ENCODE measurements around the gene GBX2. TPM values are rescaled to one million over a fixed set of nuclear protein-coding genes. Genes with fewer than 3 reads are reported as not detected.

The GBX2 gene
- total and polyA plus RNA-seq, 2 donors (not counting 1 experiment from before 2014, with no cell fraction given) = not detected

DNA sequence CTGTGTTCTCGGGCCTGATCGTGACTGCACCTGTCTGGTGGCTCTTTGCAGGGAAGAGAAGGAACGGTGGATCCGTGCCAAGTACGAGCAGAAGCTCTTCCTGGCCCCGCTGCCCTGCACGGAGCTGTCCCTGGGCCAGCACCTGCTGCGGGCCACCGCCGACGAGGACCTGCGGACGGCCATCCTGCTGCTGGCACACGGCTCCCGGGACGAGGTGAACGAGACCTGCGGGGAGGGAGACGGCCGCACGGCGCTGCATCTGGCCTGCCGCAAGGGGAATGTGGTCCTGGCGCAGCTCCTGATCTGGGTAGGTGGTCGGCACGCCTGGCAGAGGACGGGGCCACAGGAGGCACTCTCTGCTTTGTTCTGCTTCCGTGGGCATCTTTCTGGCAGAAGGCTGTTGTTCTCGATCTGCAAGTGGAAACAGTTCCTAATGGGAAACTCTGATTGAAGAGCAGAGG, 48.0 kb downstream of the GBX2 start:
- ATAC-seq (ENCODE audit: low read depth) (no peak), DNase-seq (no peak)
- ChIA-PET POLR2A (no interaction called here), CTCF (no interaction called here)
- no peak overlapping the region for H2AFZ ChIP-seq (ENCODE audit: insufficient read depth, low read depth, low read length, poor library complexity, severe bottlenecking)
- H3K9ac ChIP-seq (ENCODE audit: low read length) = no peak overlapping the region
- H3K4me1 Mint-ChIP-seq = no peaks in the 10 kb centered on the region
- no peaks in the 10 kb centered on the region for H3K27me3 ChIP-seq (replicated peaks in 1 of 4; ENCODE audit: control extremely low read depth in 1 of 4, control insufficient read depth in 3 of 4, insufficient read depth in 4 of 4, low read length in 3 of 4)
- intact Hi-C loops (cut with micrococcal nuclease) = no loop called here
- H3K79me2 ChIP-seq (ENCODE audit: control insufficient read depth, insufficient read depth, low read length) = no peaks in the 10 kb centered on the region
- no peaks in the 10 kb centered on the region for H3K36me3 ChIP-seq (replicated peaks in 1 of 2; ENCODE audit: control extremely low read depth in 1 of 2, control insufficient read depth in 1 of 2, extremely low read depth in 1 of 2, insufficient read depth in 2 of 2, low read length in 1 of 2)
- peaks cover 11% of the 10 kb centered on the region for H3K27me3 Mint-ChIP-seq
- H3K4me3 ChIP-seq (ENCODE audit: control extremely low read depth in 1 of 5, extremely low read depth in 1 of 5, insufficient read depth in 1 of 5, low read depth in 2 of 5, low read length in 4 of 5) = no peak overlapping the region
- H3K27ac Mint-ChIP-seq = no peak overlapping the region
- H3K27ac ChIP-seq (ENCODE audit: low read length in 2 of 2) = no peak overlapping the region
- H3K4me3 Mint-ChIP-seq = no peak overlapping the region
- H4K20me1 ChIP-seq (ENCODE audit: control insufficient read depth, insufficient read depth, low read length, poor library complexity, severe bottlenecking) = no peaks in the 10 kb centered on the region
- H3K9me3 Mint-ChIP-seq (ENCODE audit: insufficient read depth) = no peaks in the 10 kb centered on the region
- 78% methylated on average over 29 of the region's 29 CpGs for WGBS (ENCODE audit: insufficient coverage)
- H3K4me1 ChIP-seq (ENCODE audit: control insufficient read depth in 2 of 2, insufficient read depth in 2 of 2, low read length in 2 of 2) = no peaks in the 10 kb centered on the region
- peaks cover 0 to 7% (median 0%) of the 10 kb centered on the region in 3 donors for H3K9me3 ChIP-seq (ENCODE audit: control extremely low read depth in 1 of 3, control insufficient read depth in 2 of 3, insufficient read depth in 1 of 3, low read length in 2 of 3)
- no peak overlapping the region for H3K4me2 ChIP-seq (replicated peaks; ENCODE audit: low read depth, low read length, poor library complexity, severe bottlenecking)
- TF ChIP-seq EZH2 (IDR thresholded peaks at IDR 0.05; ENCODE audit: borderline replicate concordance, insufficient read depth, low read depth, low read length, poor library complexity, severe bottlenecking) = no peak
- TF ChIP-seq, protein P1, sequence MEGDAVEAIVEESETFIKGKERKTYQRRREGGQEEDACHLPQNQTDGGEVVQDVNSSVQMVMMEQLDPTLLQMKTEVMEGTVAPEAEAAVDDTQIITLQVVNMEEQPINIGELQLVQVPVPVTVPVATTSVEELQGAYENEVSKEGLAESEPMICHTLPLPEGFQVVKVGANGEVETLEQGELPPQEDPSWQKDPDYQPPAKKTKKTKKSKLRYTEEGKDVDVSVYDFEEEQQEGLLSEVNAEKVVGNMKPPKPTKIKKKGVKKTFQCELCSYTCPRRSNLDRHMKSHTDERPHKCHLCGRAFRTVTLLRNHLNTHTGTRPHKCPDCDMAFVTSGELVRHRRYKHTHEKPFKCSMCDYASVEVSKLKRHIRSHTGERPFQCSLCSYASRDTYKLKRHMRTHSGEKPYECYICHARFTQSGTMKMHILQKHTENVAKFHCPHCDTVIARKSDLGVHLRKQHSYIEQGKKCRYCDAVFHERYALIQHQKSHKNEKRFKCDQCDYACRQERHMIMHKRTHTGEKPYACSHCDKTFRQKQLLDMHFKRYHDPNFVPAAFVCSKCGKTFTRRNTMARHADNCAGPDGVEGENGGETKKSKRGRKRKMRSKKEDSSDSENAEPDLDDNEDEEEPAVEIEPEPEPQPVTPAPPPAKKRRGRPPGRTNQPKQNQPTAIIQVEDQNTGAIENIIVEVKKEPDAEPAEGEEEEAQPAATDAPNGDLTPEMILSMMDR (IDR thresholded peaks at IDR 0.05) = no peak

DNA sequence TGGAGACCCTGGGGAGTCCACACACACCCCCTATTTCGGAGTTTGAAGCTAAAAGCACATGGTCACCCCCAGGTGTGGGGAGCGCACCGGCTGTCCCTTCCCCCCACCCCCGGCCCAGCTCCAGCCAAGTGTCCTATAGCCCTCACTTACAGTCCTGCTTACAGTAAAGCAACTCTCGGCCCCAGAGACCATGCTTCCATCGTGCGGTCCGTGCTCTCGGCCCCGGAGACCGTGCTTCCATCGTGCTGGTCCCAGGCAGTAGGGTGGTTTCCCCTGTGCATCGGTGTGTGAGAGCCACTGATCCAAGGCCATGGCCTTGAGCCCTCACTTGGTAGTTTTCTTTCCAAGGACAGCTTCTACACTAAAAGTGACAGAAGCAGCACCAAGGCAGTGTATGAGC, 48.7 kb downstream of the GBX2 start:
- no peak for ATAC-seq (ENCODE audit: low read depth)
- no peaks in the 10 kb centered on the region for H3K4me1 ChIP-seq (ENCODE audit: control insufficient read depth in 2 of 2, insufficient read depth in 2 of 2, low read length in 2 of 2)
- no peak overlapping the region for H2AFZ ChIP-seq (ENCODE audit: insufficient read depth, low read depth, low read length, poor library complexity, severe bottlenecking)
- no peak overlapping the region for H3K27ac ChIP-seq (ENCODE audit: low read length in 2 of 2)
- no peak for DNase-seq
- ChIA-PET CTCF (interaction anchor here (0.7 kb wide), 1 partner anchor 376 kb away, joined by 3 read pairs; no protein-coding TSS in a partner anchor), POLR2A (no interaction called here)
- H3K9me3 ChIP-seq (ENCODE audit: control extremely low read depth in 1 of 3, control insufficient read depth in 2 of 3, insufficient read depth in 1 of 3, low read length in 2 of 3) = peaks cover 0 to 11% (median 0%) of the 10 kb centered on the region in 3 donors
- TF ChIP-seq, protein P1 (IDR thresholded peaks at IDR 0.05) = no peak
- no peak for TF ChIP-seq EZH2 (IDR thresholded peaks at IDR 0.05; ENCODE audit: borderline replicate concordance, insufficient read depth, low read depth, low read length, poor library complexity, severe bottlenecking)
- no peaks in the 10 kb centered on the region for H3K27me3 ChIP-seq (replicated peaks in 1 of 4; ENCODE audit: control extremely low read depth in 1 of 4, control insufficient read depth in 3 of 4, insufficient read depth in 4 of 4, low read length in 3 of 4)
- H3K9ac ChIP-seq (ENCODE audit: low read length) = no peak overlapping the region
- H3K27ac Mint-ChIP-seq = no peak overlapping the region
- 84% methylated on average over 12 of the region's 13 CpGs for WGBS (ENCODE audit: insufficient coverage)
- no peaks in the 10 kb centered on the region for H3K4me1 Mint-ChIP-seq
- intact Hi-C loops (cut with micrococcal nuclease) = no loop called here
- H3K4me3 Mint-ChIP-seq = no peak overlapping the region
- H3K27me3 Mint-ChIP-seq = peaks cover 11% of the 10 kb centered on the region
- no peaks in the 10 kb centered on the region for H4K20me1 ChIP-seq (ENCODE audit: control insufficient read depth, insufficient read depth, low read length, poor library complexity, severe bottlenecking)
- no peaks in the 10 kb centered on the region for H3K36me3 ChIP-seq (replicated peaks in 1 of 2; ENCODE audit: control extremely low read depth in 1 of 2, control insufficient read depth in 1 of 2, extremely low read depth in 1 of 2, insufficient read depth in 2 of 2, low read length in 1 of 2)
- no peaks in the 10 kb centered on the region for H3K79me2 ChIP-seq (ENCODE audit: control insufficient read depth, insufficient read depth, low read length)
- no peak overlapping the region for H3K4me2 ChIP-seq (replicated peaks; ENCODE audit: low read depth, low read length, poor library complexity, severe bottlenecking)
- no peaks in the 10 kb centered on the region for H3K9me3 Mint-ChIP-seq (ENCODE audit: insufficient read depth)
- H3K4me3 ChIP-seq (ENCODE audit: control extremely low read depth in 1 of 5, extremely low read depth in 1 of 5, insufficient read depth in 1 of 5, low read depth in 2 of 5, low read length in 4 of 5) = no peak overlapping the region

All from B cell (primary cell).